ENCODE results near the gene PLXNC1. TPM values are rescaled to one million over a fixed set of nuclear protein-coding genes. Genes with fewer than 3 reads are reported as not detected.

PLXNC1 gene
- total and polyA plus RNA-seq, 9 of the 15 experiments (the other 6 are each of a cell fraction or from before 2014, with no cell fraction given): 0.08 to 0.87 (median 0.28) TPM

DNA sequence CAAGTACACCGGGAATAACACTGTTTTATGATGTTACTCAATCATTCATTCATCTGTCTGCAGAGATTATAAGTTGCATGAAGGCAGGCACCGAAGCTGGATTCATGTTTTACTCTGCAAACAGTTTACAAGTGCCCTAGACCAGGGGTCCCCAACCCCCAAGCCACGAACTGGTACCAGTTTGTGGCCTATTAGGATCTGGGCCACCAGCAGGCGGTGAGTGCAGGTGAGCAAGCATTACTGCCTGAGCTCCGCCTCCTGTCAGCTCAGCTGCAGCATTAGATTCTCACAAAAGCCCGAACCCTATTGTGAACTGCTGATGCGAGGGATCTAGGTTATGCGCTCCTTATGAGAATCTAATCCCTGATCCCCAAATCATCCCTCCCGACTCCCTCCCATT lies 38.1 kb upstream of the PLXNC1 start:
- no peaks in the 10 kb centered on the region for H3K79me2 ChIP-seq (ENCODE audit: control insufficient read depth, insufficient read depth, low read length)
- in situ Hi-C loops (cut with MboI): loop anchor here (25.0 kb wide), 1 partner anchor 1323 kb away; no protein-coding TSS in a partner anchor
- ChIA-PET CTCF (ENCODE audit: low intra/inter-chr PET ratio) (no interaction called here), POLR2A (no interaction called here)
- FAIRE-seq: no peak
- TF ChIP-seq, protein P1, sequence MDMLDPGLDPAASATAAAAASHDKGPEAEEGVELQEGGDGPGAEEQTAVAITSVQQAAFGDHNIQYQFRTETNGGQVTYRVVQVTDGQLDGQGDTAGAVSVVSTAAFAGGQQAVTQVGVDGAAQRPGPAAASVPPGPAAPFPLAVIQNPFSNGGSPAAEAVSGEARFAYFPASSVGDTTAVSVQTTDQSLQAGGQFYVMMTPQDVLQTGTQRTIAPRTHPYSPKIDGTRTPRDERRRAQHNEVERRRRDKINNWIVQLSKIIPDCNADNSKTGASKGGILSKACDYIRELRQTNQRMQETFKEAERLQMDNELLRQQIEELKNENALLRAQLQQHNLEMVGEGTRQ (CRISPR knock-in tag; IDR thresholded peaks at IDR 0.05): no peak
- TF ChIP-seq, protein P2, sequence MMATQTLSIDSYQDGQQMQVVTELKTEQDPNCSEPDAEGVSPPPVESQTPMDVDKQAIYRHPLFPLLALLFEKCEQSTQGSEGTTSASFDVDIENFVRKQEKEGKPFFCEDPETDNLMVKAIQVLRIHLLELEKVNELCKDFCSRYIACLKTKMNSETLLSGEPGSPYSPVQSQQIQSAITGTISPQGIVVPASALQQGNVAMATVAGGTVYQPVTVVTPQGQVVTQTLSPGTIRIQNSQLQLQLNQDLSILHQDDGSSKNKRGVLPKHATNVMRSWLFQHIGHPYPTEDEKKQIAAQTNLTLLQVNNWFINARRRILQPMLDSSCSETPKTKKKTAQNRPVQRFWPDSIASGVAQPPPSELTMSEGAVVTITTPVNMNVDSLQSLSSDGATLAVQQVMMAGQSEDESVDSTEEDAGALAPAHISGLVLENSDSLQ (IDR thresholded peaks at IDR 0.05): no peak
- TF ChIP-seq SIX5 (IDR thresholded peaks at IDR 0.05; ENCODE audit: borderline replicate concordance in 1 of 2, insufficient read depth in 1 of 2, low read depth in 1 of 2, low read length in 2 of 2): no peak
- BruUV-seq (replicated peaks): no TSS peak
- H2AFZ ChIP-seq (ENCODE audit: low read depth, low read length): no peak overlapping the region
- H3K9ac ChIP-seq (ENCODE audit: insufficient read depth in 1 of 2, low read depth in 2 of 2, low read length in 2 of 2): no peak overlapping the region
- ATAC-seq: no peak
- H3K4me2 ChIP-seq (ENCODE audit: insufficient read depth, low read length): no peak overlapping the region
- H4K20me1 ChIP-seq (replicated peaks; ENCODE audit: control insufficient read depth, insufficient read depth, low read length): no peaks in the 10 kb centered on the region
- no peaks in the 10 kb centered on the region; a peak in 1 of 5 replicates for H3K4me1 ChIP-seq (replicated peaks in 1 of 2; ENCODE audit: control insufficient read depth in 2 of 2, insufficient read depth in 2 of 2, low read length in 2 of 2)
- intact Hi-C loops (cut with micrococcal nuclease): no loop called here
- H3K4me3 ChIP-seq: no peak overlapping the region
- no peaks in the 10 kb centered on the region; a peak in 1 of 5 replicates for H3K27me3 ChIP-seq (ENCODE audit: control insufficient read depth in 2 of 2, insufficient read depth in 2 of 2, low read length in 2 of 2)
- H3K9me3 ChIP-seq (replicated peaks; ENCODE audit: control insufficient read depth, insufficient read depth, low read depth, low read length): no peaks in the 10 kb centered on the region
- H3K36me3 ChIP-seq (ENCODE audit: control insufficient read depth, insufficient read depth, low read length): no peaks in the 10 kb centered on the region
- no peaks in the 10 kb centered on the region for H3K9me1 ChIP-seq (ENCODE audit: control insufficient read depth, insufficient read depth, low read length)
- 33% methylated on average over 9 of the region's 9 CpGs for WGBS (ENCODE audit: insufficient coverage, low coverage, missing lambda C conversion rate)
- H3K27ac ChIP-seq (ENCODE audit: extremely low read depth, low read depth, low read length): no peak overlapping the region
- no peak for DNase-seq (ENCODE audit: extremely low read depth in 1 of 4, low spot score in 3 of 4)

Data from K562 (cell line).